HG03097 (cell line): Measurements from ENCODE around the gene ANKRD60.

ENCODE experiments used
- ATAC-seq: cut with Tn5 transposase; IDR thresholded peaks from one replicate; pipeline ENCODE4 v1.9.1; 2021; ENCODE audit not compliant: unreplicated experiment, low FRiP score

Gene ANKRD60

DNA sequence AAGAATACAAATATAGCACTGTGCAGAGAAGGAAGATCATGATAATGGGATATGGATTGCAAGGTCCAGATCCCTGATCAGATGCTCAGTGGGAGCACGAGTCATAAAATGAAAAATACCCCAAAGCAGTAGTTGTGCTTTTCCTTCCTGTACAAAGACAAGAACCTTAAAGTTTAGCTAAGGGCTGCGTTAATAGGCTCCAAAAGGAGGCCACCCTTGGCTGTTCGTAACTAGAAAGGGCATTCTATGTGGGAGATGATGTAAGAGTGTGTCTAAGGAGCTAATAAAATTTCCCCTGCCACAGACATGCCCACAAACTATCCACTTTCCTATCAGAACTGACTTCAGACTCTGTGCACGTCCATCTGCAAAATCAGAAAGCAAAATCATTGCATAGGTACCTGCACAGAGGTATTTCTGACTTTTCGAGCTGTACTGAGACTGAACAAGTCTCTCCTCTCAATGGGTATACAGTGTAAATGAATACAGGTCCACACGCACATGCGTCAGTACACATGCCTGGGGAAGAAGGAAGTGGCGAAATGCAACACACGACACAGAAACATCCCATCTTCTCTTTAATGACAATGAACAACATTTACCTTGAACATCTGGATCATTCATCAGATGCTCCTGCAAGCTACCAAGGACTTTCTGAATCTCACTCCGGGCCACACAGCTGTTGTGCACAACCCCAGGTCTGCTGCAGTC lies 16.9 kb upstream of the ANKRD60 start:
- ATAC-seq = no peak

DNA sequence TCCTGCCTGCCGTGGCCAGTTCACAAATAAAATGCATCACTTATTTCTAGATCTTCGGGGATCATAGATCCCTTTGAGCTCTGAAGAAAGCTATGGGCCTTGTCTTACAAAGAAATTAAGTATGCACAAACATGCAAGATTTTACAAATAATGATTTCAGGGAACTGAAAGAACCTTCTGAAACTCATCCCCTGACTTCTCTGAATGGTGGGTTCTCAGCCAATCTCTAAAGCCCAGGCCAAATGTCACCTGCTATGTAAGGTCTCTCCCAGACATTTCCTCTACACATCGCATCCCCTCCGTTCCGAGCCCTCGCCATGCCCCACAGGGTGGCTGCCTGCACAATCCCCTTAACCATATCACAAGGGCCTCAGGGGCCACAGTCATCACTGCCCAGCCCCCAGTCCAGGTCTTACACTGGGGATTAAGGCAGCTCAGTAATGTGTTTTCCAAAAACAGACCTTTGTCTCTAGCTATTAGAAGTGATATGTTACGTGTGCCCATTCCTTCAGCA lies 16.1 kb upstream of the ANKRD60 start:
- no peak for ATAC-seq

DNA sequence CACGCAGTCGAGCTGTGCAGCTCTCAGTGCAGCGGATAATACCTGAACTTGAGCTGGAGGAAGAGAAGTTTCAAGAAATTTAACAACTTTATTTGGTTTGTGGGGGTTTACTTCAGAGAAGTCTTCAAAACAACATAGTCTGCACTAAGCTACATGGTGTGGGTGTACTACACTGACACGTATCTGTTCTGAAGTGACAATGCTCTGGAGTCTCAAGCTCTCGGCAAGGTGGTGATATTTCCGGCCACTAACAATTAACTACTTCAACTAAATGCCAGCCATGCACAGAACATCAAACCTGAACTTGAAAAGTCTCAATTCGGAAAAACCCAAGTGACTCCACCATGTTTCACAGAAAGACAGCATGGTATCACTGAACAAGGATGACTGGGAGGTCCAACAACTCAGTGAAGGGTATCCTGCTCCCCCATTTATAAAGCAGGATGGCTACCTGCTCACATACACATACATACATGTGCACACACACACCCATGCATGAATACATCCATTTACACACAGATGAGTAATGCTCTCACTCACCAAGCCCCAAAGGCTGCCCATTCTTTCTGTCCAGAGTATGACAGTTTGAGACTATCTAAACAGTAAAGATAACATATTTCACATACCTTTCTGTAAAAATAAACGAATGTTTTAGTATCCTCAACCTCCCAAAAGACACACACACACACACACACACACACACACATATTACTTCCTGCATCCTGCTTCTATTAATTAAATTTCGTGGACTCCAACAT lies 15.4 kb upstream of the ANKRD60 start:
- no peak for ATAC-seq

DNA sequence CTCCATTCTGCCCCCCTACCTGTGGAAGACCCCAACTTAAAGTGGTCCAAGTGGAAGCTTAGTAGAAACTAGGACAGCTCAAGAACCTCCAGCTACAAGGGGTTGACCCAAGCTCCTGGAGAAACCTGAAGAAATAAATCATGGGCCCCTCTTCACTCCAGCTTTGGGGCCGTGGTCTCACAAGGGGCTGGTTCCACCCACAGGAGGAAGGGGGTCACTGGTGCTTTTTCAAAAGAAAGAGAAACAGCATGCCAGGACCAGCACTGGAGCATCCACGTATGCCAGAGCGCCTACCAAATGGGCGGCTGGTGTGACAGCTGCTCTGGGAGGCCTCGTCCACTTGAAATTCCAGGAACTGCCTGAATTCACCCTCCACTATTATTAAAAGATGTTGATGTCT lies 14.4 kb upstream of the ANKRD60 start:
- no peak for ATAC-seq

DNA sequence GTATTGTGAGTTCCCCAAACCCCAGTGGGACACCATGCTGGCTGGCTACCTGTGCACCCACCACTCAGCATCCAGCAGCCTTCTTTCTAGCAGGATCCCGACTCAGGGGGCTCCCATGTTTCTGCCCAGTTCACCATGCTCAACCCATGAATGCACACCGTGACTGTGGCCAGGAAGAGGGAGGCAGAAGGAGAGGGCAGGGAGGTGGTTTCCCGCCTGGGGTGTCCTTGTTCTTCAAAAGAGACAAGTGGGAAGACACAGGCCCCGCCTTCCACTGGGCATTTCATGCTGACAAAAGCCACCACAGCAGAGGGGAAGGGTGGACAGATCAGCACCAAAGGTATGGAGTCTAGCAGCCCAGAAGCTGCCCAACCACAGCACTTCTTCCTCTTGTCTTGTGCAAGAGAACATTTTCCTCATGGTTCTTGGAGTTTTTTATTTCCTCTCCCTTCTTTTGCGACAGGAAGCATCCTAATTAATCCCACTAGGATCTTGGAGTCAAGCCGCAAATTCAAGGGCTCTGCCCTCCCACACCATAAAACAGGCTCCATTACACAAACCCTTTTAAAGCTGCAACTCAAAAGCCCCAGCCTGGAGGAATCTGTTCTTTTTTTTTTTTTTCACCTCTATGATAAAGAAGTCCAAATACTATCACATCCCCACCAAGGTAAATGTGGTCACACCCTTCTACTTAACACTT lies 13.5 kb upstream of the ANKRD60 start:
- ATAC-seq = no peak

DNA sequence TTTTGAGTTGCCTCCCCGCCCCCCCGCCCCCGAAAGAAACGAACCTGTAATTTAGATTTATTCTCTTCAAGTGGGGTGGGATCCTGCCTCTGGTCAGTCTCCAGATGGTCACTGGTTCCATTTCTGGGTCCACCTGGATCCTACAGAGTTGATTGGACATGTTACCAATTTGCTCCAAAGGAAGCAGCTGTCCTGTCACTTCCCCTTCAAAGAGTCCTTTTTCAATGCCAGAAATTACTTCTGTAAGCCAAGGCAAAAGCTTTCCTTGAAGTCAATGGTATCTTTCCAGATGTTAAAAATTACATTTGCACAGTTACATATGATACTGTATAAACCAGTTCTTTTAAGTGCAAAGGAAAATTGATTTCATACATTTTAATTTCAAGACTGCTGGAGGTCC lies 12.0 kb upstream of the ANKRD60 start:
- ATAC-seq = no peak

DNA sequence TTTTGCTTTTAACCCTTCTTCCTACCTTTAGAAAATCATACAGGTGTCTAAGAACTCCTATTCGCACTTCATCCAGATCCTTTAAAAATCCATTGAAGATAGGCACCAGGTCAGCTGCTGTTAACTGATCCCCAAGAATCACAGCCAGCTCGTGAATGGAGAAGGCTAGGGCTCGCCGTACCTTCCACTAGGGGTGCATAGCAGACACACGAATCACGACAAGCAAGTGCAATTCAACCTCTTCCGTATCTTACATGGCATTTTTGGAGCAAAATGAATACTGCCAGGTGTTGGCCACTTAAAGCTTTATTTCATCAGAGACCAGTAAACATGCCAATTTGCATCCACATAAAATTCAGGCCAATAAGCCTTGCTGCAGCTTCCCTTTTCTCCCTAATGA lies 10.8 kb upstream of the ANKRD60 start:
- no peak for ATAC-seq

DNA sequence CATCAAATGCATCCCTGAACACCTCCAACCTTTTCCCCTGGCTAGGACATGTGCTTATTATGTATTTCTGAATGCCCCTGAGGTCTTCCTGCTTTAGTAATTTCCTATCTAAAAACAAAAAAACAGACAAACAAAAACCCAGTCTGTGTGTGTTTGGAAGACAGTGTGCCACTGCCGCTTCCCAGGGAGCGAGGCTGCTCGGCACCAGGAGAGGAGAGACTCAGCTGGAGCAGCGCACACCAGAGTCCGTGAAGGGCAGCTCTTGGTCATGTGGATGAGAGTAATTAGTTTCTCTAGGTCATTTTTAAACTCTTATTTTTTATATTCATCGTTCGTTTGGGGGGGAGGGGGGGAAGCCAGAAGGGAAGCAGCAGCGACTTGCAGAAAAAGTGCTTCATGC lies 10.0 kb upstream of the ANKRD60 start:
- no peak for ATAC-seq

DNA sequence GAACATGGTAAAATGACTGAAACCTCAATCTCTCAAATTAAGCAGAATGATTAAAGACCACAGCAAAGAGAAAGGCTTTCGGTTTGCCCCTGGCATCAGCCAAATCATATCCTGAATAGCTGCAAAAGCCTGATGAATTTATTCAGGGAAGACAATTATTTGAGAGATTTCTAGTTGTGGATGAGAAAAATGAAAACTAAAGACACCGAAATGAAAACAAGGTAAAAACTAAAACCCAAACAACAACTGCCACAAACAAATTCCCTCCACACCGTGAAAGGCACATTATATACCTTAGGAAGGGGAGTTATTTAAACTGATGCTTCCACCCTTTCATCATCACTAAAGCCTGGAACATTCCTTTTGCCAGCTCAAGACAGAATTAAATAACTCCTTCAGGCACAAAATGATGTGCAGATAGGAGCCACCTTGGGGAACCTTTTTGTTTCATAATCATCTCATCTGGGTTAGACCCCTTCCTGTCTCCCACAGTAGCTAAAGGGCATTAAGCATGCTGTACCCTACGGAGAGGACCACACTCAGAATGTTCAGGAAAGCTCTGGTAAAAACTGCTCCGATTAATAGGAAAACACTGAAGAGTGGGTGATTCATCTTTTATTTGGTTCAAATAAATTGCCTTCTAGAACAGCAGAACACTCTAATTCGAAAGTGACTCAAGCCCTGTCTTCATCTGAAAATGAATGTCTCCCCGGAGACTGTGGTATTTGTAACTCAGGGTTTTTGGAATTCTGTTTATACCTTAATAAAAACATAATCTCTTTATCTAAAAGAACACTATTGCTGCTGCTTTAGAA lies 9.1 kb upstream of the ANKRD60 start:
- no peak for ATAC-seq

DNA sequence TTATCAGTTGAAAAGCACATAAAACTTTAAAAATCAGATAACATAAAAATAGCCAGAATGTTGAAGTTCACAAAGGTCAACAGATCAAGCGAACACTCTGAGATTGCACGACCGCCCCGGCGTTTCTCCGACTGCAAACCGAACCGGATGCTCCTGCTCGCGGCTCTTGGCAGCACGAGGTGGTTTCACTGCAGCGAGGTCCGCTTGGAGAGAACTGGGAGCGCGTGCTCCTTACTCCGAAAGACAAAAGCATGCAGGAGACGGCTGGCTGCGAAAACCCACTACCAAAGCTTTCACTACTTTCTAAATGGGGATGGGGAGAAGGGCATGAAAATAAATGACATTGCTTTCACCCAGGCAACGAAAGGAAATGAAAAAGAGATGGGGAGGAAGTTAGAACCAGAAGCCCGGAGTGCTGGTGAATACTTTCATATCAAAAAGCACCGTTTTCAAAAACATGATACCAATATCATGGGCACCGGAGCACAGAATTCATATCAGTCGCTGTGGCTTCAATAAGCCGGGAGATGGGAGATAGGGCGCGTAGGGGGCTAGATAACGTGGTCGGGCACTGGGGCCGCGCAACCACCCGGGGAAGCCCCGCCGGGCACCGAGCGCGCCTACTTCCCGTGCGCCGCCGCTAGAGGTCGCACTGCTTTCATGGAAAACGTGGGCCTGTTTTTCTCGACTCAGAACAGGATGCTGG lies 8.3 kb upstream of the ANKRD60 start:
- ATAC-seq = peak; percentile 71

DNA sequence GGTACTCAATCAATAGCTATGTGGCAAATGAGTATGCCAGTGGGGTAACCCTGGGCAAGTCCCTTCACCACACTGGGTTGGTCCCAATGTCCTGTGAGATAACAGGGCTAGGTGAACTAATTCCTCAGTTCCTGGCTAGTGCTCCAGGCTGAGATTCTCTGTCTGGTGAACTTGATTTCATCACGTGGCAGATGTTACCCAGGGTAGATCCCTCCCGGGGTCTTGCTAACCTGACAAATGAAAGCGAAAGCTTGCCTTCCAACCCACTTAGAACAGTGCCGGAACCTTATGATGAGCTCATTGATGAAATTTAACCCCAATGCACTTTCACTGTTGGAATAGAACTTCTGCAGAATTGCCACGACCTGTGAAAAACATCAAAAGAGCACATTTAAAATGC lies 6.6 kb upstream of the ANKRD60 start:
- no peak for ATAC-seq

DNA sequence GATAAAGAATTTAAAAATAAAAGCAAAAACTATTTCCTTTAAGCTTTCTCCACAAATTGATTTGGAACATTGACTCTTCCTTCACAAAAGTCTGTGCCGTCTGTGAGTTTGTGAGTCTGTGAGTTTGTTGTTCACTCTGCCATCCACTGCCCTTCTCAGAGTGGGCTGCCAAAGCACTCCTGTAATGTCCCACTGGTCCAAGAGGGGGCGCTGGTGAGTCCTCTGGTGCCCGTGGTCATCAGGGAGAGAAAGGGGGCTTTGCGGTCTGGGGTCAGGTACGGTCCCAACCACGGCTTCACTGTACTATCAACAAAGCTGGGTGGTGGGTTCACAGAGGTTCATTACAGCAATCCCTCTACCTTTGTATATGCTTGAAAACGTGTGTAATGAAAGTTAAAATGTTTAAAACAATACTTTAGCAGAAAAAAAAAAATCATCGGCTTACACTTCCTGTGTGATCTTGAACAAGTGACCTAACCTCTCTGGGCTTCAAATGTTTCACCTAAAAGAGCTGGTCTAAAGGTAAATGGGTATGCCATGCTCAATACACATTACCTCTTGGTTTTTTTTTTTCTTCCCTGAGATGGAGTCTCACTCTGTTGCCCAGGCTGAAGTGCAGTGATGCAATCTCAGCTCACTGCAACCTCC lies 5.6 kb upstream of the ANKRD60 start:
- ATAC-seq = no peak

DNA sequence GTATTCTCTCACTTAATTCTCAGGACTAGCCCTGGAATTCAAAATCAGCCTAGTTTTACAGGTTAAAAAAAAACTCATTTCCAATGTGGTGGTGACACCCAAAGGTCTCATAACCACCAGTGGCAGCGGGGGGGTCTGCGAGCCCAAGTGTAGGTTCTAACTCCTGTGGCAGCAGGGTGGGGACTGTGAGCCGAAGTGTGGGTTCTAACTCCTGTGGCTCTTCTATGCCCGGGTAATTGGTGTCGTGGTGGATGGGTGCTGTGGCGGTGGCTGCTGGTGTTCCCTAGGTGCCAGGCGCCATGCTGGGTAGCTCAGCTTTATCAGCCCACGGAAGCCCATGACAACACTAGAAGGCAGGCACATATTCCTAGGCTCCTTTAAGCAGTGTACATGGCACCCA lies 4.9 kb upstream of the ANKRD60 start:
- no peak for ATAC-seq

DNA sequence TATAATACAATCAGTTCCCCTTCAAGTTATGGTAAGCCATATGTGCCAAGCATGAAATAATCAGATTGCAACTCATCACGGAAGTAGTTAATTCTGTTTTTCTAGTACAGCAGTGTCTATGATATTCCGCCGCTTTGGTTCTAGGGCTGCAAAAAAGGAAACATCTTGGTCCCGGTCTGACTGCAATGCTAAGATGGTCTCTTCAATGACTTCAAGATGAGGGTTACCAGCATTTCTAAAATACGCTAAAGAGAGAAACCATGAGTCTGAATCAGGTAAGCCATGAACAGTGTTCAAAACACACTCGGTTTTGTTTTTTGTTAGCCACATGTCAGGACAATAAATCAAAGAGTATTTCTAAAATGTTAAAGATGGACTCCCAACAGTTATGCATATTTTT lies 3.2 kb upstream of the ANKRD60 start:
- no peak for ATAC-seq

DNA sequence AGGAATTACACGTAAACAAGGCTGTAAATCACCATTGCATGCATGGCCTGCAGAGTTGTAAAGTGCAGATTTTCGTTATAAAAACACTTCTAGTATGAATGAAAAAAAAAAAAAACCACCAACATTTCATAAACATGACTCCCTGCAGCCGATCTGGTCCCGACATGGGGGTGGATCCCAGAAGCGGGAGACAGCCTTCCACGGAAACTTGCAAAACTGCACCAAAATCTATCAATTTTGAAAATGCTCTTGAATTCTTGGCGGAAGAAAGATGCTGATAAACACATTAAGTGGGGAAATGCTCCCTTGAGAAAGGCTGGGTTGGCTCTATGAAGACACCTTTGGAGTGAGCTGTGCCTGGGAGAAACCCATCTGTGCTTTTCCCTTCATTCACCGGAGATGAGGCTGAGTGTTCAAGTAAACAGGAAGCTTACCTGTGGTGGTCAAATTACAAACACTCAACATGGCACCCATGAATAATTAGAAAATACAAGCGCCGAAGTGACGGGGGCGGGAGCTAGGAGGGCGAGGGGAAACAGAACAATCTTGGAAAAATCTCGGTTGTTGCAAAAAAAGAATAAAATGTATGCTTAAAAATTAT lies 845 bp upstream of the ANKRD60 start:
- no peak for ATAC-seq

DNA sequence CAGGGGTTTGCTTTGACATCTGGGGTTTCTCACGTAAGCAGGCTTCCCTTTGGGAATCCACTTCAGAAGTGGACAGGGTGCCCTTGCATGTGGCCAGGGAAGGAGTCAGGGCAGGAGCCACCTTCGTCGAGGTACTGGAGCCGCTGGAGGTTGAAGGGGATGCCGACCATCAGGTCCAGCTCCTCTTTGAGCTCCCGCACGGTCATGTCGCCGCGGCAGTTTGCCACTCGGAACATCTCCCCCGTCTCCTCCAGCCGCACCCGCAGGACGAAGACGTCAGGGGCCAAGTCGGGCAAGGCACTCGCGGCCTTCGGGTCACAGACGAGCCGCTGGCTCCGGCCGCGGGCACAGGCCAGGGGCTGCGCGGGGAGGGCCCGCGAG lies 360 bp downstream of the ANKRD60 start:
- ATAC-seq = no peak

DNA sequence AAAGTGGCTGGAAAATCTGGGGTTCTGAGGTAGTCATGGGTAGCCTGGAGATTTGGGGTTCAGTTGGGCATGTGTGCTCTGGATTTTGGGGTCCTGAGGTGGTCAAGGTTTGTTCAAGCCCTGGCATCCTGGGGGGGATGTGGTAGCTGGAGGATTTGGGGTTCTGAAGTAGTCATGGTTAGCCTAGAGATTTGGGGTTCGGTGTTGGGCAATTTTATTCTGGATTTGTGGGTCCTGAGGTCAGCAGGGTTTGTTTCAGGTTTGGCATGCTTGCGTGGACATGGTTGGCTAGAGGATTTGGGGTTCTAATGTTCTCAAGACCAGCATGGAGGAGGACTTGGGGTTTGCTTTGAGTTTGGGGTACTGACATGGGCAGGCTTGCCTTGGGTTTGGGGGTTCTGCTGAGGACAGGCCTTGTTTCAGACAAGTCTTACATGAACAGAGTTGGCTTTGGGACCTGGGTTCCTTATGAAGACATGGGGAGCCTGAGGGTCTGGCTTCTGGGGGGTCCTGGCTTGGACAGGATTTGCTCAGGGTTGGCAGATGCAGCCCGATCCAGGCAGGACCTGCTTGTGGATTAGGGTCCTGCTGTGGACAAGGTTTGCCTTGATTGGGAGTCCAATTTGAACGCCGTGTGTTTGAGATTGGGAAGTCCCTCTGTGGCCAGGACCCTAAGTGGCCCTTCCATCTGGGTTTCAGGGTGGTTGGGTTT lies 906 bp downstream of the ANKRD60 start:
- no peak for ATAC-seq

DNA sequence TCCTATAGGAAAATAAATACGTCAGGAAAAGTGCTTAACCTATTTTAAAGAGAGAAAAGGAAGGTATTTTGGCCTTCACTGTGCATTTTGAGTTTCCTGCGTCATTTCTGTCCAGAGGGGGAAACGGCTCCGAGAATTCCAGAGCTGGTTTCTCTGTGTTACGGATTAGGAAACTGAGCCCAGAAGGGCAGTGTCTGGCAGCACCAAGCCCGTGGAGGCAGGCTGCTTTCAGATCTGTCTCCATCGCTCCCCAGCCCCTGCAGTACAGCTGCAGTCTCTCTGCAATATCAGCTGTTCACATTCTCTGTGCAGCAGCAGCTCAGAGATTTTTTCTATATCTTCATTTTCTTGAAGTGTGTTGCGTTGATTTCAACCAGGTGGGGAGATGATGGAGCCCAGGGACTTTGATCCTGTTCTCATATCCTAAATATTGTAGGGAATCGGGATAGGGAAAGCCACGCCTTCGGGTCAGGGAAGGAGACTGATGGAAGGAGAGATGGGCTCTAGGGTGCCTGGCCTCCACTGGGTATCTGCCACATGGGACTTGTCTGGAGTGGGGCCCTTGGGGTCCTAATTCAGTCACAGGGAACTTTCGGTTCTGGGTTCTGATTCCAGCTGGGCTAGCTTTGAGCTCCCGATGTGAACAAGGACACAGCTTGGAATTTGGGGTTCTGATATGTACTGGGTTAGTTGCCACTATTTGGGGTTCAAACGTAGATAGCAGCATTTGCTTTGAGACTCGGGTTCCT lies 2.8 kb downstream of the ANKRD60 start:
- ATAC-seq = no peak
